ENCODE measurements around the gene TMEM259.

DNA sequence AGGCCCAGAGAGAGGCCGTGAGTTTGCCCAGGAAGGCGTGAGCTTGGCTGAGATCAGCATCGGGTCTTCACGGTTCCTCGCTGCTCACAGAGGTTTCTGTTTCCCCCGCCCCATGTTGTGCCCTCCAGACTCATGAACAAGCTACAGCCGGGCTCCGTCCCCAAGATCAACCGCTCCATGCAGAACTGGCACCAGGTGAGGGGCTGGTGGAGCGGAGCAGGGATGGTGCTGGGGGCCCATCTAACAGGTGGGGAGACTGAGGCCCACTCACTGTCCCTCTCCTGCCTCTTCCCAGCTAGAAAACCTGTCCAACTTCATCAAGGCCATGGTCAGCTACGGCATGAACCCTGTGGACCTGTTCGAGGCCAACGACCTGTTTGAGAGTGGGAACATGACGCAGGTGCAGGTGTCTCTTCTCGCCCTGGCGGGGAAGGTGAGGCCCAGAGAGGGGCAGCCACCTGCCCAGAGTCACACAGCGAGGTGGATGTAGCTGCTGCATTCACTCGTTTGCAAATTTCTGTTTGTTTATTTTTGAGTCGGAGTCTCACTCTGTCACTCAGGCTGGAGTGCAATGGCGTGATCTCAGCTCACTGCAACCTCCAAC lies 11.4 kb upstream of the TMEM259 start:
- TF ChIP-seq, protein P1, sequence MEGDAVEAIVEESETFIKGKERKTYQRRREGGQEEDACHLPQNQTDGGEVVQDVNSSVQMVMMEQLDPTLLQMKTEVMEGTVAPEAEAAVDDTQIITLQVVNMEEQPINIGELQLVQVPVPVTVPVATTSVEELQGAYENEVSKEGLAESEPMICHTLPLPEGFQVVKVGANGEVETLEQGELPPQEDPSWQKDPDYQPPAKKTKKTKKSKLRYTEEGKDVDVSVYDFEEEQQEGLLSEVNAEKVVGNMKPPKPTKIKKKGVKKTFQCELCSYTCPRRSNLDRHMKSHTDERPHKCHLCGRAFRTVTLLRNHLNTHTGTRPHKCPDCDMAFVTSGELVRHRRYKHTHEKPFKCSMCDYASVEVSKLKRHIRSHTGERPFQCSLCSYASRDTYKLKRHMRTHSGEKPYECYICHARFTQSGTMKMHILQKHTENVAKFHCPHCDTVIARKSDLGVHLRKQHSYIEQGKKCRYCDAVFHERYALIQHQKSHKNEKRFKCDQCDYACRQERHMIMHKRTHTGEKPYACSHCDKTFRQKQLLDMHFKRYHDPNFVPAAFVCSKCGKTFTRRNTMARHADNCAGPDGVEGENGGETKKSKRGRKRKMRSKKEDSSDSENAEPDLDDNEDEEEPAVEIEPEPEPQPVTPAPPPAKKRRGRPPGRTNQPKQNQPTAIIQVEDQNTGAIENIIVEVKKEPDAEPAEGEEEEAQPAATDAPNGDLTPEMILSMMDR (IDR thresholded peaks at IDR 0.05): no peak
- no peak for TF ChIP-seq POLR2A (IDR thresholded peaks at IDR 0.05)
